Lung (tissue), 12 donors: ENCODE data around the gene AGBL3. TPM values are rescaled to one million over a fixed set of nuclear protein-coding genes. Genes with fewer than 3 reads are reported as not detected.

Experiments used
- ATAC-seq: fragments of 200-7000 bp; cut with Tn5 transposase; one replicate; pipeline ENCODE4 v1.9.1; 2020; ENCODE audit warnings: moderate number of reproducible peaks; ENCODE audit not compliant: insufficient read depth, low FRiP score
- DNase-seq, 3 donors: peaks; one replicate each; pipeline ENCODE4 v3.0.0-alpha.2; 2013 to 2017
- H3K27ac ChIP-seq, 2 donors: one replicate each; pipeline ENCODE4 v1.5.1; 2013; ENCODE audit warnings: mild to moderate bottlenecking in 2 of 2, moderate library complexity in 2 of 2, control low read depth in 1 of 2, inconsistent platforms in 1 of 2, low read depth in 1 of 2, low read length in 1 of 2
- H3K27me3 ChIP-seq, 3 donors: one replicate each; pipeline ENCODE4 v1.5.1; 2013; ENCODE audit warnings: low read length in 2 of 3; ENCODE audit not compliant: control insufficient read depth in 3 of 3, insufficient read depth in 3 of 3
- H3K36me3 ChIP-seq, 4 donors: one replicate each; pipeline ENCODE4 v1.5.1; 2013; ENCODE audit warnings: low read length in 4 of 4, mild to moderate bottlenecking in 1 of 4, moderate library complexity in 1 of 4; ENCODE audit not compliant: control insufficient read depth in 4 of 4, insufficient read depth in 4 of 4
- H3K4me1 ChIP-seq, 5 donors: one replicate each; pipeline ENCODE4 v1.5.1; 2013; ENCODE audit warnings: low read length in 5 of 5, mild to moderate bottlenecking in 2 of 5, moderate library complexity in 1 of 5; ENCODE audit not compliant: control insufficient read depth in 5 of 5, insufficient read depth in 5 of 5
- H3K4me3 ChIP-seq: one replicate; pipeline ENCODE4 v1.5.1; 2013; ENCODE audit warnings: mild to moderate bottlenecking, control low read depth, moderate library complexity
- H3K9ac ChIP-seq, 2 donors: one replicate each; pipeline ENCODE4 v1.5.1; 2013; ENCODE audit warnings: low read length in 2 of 2, control low read depth in 1 of 2; ENCODE audit not compliant: insufficient read depth in 1 of 2
- H3K9me3 ChIP-seq, 4 donors: one replicate each; pipeline ENCODE4 v1.5.1; 2013; ENCODE audit warnings: low read length in 3 of 4, mild to moderate bottlenecking in 1 of 4, moderate library complexity in 1 of 4; ENCODE audit not compliant: control insufficient read depth in 4 of 4, insufficient read depth in 3 of 4
- WGBS, 2 donors: extraction: QIAGEN DNeasy Blood & Tissue Kit; methylation state at CpG; one replicate each; pipeline ENCODE4 v1.1.7; 2013; 5-methylcytosine and 5-hydroxymethylcytosine counted together
- polyA plus RNA-seq, 2 donors: library from polyadenylated mRNA; stranded (reverse); fragments of 200-250 nt; gene quantifications; one replicate each; pipeline ENCODE4 v1.2.1, GENCODE V29; 2013
- total RNA-seq, 2 donors: library from RNA; depleted of rRNA in 1 of 2; stranded (reverse); fragments of >200 nt in 1 of 2; gene quantifications; one replicate each; pipeline ENCODE4 v1.2.1, GENCODE V29; 2014 to 2021
- TF ChIP-seq, protein P1 (sequence below): IDR thresholded peaks from 2 replicates; pipeline ENCODE4 v1.5.1; 2012; ENCODE audit warnings: mild to moderate bottlenecking; ENCODE audit errors: control extremely low read depth, extremely low read depth
- donor health status: control.
- donor health status: control.
- donor health status: Bipolar disorder and iron deficiency.
- donor health status: healthy.
- donor health status: DM: yes; HTN: yes; CAD: no.

The AGBL3 gene
- total and polyA plus RNA-seq, 4 donors: 1.3 to 5.2 (median 2.8) TPM

DNA sequence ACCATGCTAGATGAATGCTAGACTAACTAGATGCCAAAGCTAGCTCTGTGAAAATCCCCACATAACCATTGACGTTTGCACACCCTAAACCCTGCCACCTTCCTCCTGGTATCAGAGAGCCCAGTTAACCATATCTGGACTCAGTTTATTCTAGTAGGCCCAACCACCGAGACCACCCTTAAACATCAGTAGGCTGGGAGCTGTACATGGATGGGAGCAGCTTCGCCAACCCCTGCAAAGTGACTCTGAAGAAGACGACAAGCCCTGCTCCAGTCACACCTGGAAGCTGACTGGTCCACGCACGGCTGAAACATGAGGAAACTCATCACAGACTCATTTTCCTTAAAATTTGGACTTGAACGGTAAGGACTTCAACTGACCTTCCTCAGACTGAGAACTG, 188.6 kb downstream of the AGBL3 start:
- peaks cover 0 to 7% (median 0%) of the 10 kb centered on the region in 5 donors for H3K4me1 ChIP-seq
- peaks cover 0 to under 1% (median 0%) of the 10 kb centered on the region in 4 donors for H3K9me3 ChIP-seq
- ATAC-seq: no peak
- TF ChIP-seq, protein P1, sequence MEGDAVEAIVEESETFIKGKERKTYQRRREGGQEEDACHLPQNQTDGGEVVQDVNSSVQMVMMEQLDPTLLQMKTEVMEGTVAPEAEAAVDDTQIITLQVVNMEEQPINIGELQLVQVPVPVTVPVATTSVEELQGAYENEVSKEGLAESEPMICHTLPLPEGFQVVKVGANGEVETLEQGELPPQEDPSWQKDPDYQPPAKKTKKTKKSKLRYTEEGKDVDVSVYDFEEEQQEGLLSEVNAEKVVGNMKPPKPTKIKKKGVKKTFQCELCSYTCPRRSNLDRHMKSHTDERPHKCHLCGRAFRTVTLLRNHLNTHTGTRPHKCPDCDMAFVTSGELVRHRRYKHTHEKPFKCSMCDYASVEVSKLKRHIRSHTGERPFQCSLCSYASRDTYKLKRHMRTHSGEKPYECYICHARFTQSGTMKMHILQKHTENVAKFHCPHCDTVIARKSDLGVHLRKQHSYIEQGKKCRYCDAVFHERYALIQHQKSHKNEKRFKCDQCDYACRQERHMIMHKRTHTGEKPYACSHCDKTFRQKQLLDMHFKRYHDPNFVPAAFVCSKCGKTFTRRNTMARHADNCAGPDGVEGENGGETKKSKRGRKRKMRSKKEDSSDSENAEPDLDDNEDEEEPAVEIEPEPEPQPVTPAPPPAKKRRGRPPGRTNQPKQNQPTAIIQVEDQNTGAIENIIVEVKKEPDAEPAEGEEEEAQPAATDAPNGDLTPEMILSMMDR: no peak
- H3K4me3 ChIP-seq: no peak overlapping the region
- H3K36me3 ChIP-seq: peaks cover 0 to 13% (median 6%) of the 10 kb centered on the region in 4 donors
- WGBS, 2 donors: 96% methylated on average over 7 of the region's 7 CpGs
- no peak overlapping the region for H3K9ac ChIP-seq
- no peak for DNase-seq
- H3K27ac ChIP-seq: no peak overlapping the region
- H3K27me3 ChIP-seq: no peaks in the 10 kb centered on the region

DNA sequence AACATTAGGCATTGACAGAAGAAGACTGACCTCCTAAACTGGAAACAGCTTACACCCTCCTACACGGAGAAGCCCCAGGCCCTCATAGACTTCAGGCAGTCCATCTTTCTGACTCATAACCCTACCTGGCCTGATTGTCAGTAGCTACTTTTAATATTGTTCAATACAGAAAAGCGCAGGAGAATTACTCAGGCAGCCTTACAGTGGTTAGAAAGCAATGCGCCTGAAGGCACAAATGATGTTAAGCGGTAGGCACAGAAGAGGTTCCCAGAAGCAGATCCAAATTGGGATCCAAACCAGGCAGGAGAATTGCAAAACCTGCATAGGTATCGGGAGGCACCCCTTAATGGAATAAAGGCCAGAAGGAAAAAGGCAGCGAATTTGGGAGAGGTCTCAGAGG, 189.6 kb downstream of the AGBL3 start:
- H3K36me3 ChIP-seq: peaks cover 3 to 16% (median 8%) of the 10 kb centered on the region in 4 donors
- H3K4me3 ChIP-seq: no peak overlapping the region
- no peaks in the 10 kb centered on the region for H3K27me3 ChIP-seq
- H3K9ac ChIP-seq: no peak overlapping the region
- 95 to 97% methylated on average over 6 of the region's 6 CpGs for WGBS, 2 donors
- no peak overlapping the region for H3K27ac ChIP-seq
- peaks cover 0 to 5% (median 0%) of the 10 kb centered on the region in 5 donors for H3K4me1 ChIP-seq
- ATAC-seq (no peak), DNase-seq (no peak)
- peaks cover 1 to 8% (median 3%) of the 10 kb centered on the region in 4 donors for H3K9me3 ChIP-seq
- TF ChIP-seq, protein P1: no peak

DNA sequence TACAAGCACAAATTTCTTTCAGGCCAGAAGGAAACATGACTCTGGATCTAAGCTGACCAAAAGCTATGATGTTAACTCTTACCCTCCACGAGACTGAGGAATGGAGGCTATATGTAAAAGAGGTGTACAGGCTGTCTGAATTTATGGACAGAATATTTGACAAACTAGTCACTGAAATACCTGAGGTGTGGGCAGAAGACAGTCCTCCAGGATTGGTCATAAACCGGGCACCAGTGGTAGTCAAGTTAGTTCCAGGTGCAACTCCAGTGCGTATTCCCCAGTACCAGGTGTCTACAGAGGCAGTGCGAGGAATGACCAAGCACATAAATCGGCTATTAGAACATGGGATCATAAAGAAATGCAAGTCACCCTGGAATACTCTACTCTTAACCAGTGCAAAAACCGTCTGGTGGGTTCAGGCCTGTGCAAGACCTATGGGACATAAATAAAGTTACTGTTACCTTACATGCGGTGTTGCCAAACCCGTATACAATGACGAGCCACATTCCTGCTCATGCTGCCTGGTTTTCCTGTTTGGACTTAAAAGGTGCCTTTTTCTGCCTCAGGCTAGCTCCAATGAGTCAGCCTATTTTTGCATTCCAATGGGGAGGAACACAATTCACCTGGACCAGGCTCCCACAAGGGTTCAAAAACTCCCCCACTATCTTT, 190.9 kb downstream of the AGBL3 start:
- Histone ChIP-seq H3K9me3 (peaks cover 6 to 16% (median 10%) of the 10 kb centered on the region in 4 donors), H3K27ac (no peak overlapping the region), H3K9ac (no peak overlapping the region), H3K4me1 (no peaks in the 10 kb centered on the region), H3K36me3 (peaks cover 7 to 19% (median 13%) of the 10 kb centered on the region in 4 donors), H3K4me3 (no peak overlapping the region), H3K27me3 (no peaks in the 10 kb centered on the region)
- TF ChIP-seq, protein P1: no peak
- no peak for DNase-seq
- 95 to 96% methylated on average over 9 of the region's 9 CpGs for WGBS, 2 donors
- no peak for ATAC-seq
